Measurements from ENCODE around the gene FAM170B. TPM values are rescaled to one million over a fixed set of nuclear protein-coding genes. Genes with fewer than 3 reads are reported as not detected.
A peak's percentile ranks its signal among the peaks of the same experiment; 100 is the strongest.

Gene FAM170B
- total and polyA plus RNA-seq, 9 of the 15 experiments (the other 6 are each of a cell fraction or from before 2014, with no cell fraction given): 0.11 to 0.21 TPM; not detected in 7

GRCh38 chr10:49177391-49178355 is 43.9 kb upstream of the FAM170B start (continued):
- peak; percentile 28; the same call in 1 of the 2 replicates for TF ChIP-seq MYC (IDR thresholded peaks at IDR 0.05; ENCODE audit: low read depth, low read length)
- no peak for TF ChIP-seq MYC (CRISPR knock-in tag; IDR thresholded peaks at IDR 0.05; ENCODE audit: borderline replicate concordance, low read depth)
- no peak for TF ChIP-seq KLF13 (tag; IDR thresholded peaks at IDR 0.05; ENCODE audit: borderline replicate concordance, low read depth)
- no peak for TF ChIP-seq MEF2A (IDR thresholded peaks at IDR 0.05; ENCODE audit: control insufficient read depth, low read depth, low read length)
- 0 out of 2 replicates have a peak, but pooled peaks have one; percentile 44 for TF ChIP-seq ARID3A (IDR thresholded peaks at IDR 0.05; ENCODE audit: borderline replicate concordance, low read depth, low read length)
- TF ChIP-seq SMARCA4 (IDR thresholded peaks at IDR 0.05): peak; percentile 71
- TF ChIP-seq KAT2B (IDR thresholded peaks at IDR 0.05; ENCODE audit: low read depth, low read length): no peak
- no peak for TF ChIP-seq KLF16 (IDR thresholded peaks at IDR 0.05)
- peak in 1 of 2 experiments; percentile 48; a peak in 1 of 4 replicates for TF ChIP-seq ETV6 (IDR thresholded peaks at IDR 0.05; ENCODE audit: borderline replicate concordance in 1 of 2, low read depth in 2 of 2, low read length in 1 of 2)
- TF ChIP-seq ETV6 (CRISPR knock-in tag; IDR thresholded peaks at IDR 0.05; ENCODE audit: borderline replicate concordance): no peak
- no peak for TF ChIP-seq ARHGAP35 (IDR thresholded peaks at IDR 0.05; ENCODE audit: partially characterized antibody)
- no peak for TF ChIP-seq ID3 (CRISPR knock-in tag; IDR thresholded peaks at IDR 0.05)
- 0 out of 2 replicates have a peak, but pooled peaks have one; percentile 27 for TF ChIP-seq ID3 (tag; IDR thresholded peaks at IDR 0.05)
- no peak for TF ChIP-seq ZNF436 (CRISPR knock-in tag; IDR thresholded peaks at IDR 0.05)
- TF ChIP-seq ZNF239 (CRISPR knock-in tag; IDR thresholded peaks at IDR 0.05): peak; percentile 37; the same call in 1 of the 2 replicates
- no peak for TF ChIP-seq ZNF696 (CRISPR knock-in tag; conservative IDR thresholded peaks at IDR 0.05)
- TF ChIP-seq NCOR1 (IDR thresholded peaks at IDR 0.05): no peak
- peak; percentile 81; the same call in 1 of the 2 replicates for TF ChIP-seq KLF6 (CRISPR knock-in tag; IDR thresholded peaks at IDR 0.05; ENCODE audit: borderline replicate concordance)
- TF ChIP-seq ERF (CRISPR knock-in tag; IDR thresholded peaks at IDR 0.05): no peak
- no peak; the same call in 1 of the 2 replicates for TF ChIP-seq GATA2 (CRISPR knock-in tag; IDR thresholded peaks at IDR 0.05)
- TF ChIP-seq PRDM10 (IDR thresholded peaks at IDR 0.05; ENCODE audit: partially characterized antibody): no peak
- TF ChIP-seq MTA2 (IDR thresholded peaks at IDR 0.05; ENCODE audit: low read depth): 0 out of 2 replicates have a peak, but pooled peaks have one; percentile 9

Data from K562 (cell line).